GM19463 (cell line): ENCODE data around the gene KLHL18.
"Not testable (repeated sequence)": the region's sequence is repeated elsewhere in the genome, so short reads cannot be mapped to it uniquely, and the experiment has no call there.

Source experiments
- ATAC-seq: cut with Tn5 transposase; IDR thresholded peaks from one replicate; pipeline ENCODE4 v1.9.1; 2021; ENCODE audit warnings: mild to moderate bottlenecking, moderate library complexity; ENCODE audit not compliant: unreplicated experiment

Gene KLHL18

GRCh38 chr3:47273564-47273963 is 9.2 kb upstream of the KLHL18 start:
- ATAC-seq: no peak

- ATAC-seq: no peak
Observed at GRCh38 chr3:47274652-47275051, 8.1 kb upstream of the KLHL18 start.

DNA sequence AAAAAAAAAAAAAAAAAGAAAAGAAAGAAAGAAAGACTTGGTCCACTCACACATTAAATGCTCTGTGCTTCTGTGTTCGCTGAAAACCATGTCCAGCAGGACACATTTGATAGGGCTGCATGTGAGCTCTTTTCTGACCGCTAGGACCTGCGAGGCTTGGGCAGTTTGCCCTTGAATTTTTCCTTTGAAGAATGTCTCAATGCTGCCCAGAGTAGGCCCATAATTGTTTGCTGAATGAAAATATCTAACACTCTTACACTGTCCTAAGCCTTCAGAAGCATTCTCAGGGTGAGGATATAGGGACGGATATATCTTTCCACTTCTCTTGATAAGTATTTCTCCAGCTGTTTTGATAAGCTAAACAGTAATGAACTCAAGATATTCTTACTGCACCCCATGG is 6.2 kb upstream of the KLHL18 start:
- ATAC-seq: no peak

DNA sequence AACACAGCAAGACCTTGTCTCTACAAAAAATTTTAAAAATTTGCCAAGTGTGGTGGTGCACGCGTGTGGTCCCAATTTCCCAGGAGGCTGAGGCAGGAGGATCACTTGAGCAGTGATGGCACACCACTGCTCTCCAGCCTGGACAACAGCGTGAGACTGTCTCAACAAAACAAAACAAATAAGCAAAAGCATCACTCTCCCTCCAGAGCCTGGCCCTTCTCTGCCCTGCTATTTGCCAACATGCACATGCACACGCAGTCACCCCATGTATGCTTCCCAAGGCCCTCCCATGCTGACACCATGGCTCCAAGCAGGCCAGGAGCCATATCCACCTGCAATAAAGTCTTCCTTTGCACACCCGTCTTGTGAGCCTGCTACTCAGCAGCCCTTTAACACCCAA is 2.2 kb upstream of the KLHL18 start:
- ATAC-seq: no peak

GRCh38 chr3:47283193-47283537 is 421 bp downstream of the KLHL18 start:
- no peak for ATAC-seq

GRCh38 chr3:47283591-47284364 is 1.0 kb downstream of the KLHL18 start:
- ATAC-seq: no peak

GRCh38 chr3:47288966-47289910 is 6.5 kb downstream of the KLHL18 start:
- ATAC-seq: no peak

GRCh38 chr3:47291158-47291753 is 8.5 kb downstream of the KLHL18 start:
- peak; percentile 14 for ATAC-seq

- peak; percentile 48 for ATAC-seq
Observed at GRCh38 chr3:47291754-47292420, 9.1 kb downstream of the KLHL18 start.

- ATAC-seq: no peak
Observed at GRCh38 chr3:47293822-47294221, 11.1 kb downstream of the KLHL18 start.

DNA sequence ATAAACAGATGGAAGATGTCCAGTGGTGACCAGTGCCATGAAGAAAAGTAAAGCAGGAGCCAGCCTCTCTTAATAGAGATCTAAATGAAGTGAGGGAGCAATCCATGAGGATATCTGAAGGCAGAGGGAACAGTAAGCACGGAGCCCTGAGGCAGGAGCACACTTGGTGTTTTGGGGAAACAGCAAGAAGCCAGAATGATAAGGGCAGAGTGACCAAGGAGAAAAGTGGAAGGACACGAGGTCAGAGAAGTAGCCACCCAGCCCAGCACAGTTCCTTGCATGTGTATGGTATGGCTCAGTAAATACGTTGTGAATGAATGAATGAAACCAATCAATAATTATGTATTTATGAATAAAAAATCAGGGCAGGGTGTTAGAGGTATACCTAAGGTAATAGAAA is 11.6 kb downstream of the KLHL18 start:
- no peak for ATAC-seq

DNA sequence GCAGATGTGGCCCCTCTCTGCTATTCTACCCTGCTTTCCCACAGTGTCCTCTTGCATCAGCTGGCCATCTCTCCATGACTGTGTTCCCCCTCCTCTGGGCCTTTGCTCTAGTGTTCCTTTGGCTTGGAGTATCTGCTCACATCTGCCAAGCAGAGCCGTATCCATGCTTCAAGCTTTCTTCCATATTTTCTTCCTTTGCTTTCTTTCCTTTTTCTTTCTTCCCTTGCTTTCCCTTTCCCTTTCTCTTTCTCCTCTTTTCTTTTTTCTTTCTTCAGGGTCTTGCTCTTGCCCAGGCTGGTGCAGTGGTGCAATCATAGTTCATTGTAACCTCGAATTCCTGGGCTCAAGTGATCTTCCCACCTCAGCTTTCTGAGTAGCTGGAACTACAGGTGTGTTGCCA is 12.6 kb downstream of the KLHL18 start:
- no peak for ATAC-seq

- ATAC-seq: no peak
Observed at GRCh38 chr3:47295976-47296375, 13.2 kb downstream of the KLHL18 start.

GRCh38 chr3:47296562-47297302 is 14.0 kb downstream of the KLHL18 start:
- no peak for ATAC-seq

DNA sequence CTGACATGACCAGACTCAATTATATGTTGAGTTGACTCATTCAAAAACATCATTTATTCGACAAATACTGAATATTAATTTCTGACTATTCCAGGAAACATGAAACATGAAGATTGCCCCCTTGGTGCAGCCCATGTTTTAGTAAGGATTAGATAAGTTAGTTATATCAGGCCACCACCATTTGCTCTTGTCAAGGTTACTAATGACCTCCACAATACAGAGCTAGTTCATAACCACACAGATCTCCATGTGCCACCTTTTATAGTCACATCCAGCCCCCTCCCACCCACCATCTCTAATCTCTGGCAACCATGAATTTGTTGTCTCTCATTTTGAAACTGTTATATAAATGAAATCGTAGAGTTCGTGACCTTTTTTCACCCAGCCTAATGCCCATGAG is 15.7 kb downstream of the KLHL18 start:
- no peak for ATAC-seq

DNA sequence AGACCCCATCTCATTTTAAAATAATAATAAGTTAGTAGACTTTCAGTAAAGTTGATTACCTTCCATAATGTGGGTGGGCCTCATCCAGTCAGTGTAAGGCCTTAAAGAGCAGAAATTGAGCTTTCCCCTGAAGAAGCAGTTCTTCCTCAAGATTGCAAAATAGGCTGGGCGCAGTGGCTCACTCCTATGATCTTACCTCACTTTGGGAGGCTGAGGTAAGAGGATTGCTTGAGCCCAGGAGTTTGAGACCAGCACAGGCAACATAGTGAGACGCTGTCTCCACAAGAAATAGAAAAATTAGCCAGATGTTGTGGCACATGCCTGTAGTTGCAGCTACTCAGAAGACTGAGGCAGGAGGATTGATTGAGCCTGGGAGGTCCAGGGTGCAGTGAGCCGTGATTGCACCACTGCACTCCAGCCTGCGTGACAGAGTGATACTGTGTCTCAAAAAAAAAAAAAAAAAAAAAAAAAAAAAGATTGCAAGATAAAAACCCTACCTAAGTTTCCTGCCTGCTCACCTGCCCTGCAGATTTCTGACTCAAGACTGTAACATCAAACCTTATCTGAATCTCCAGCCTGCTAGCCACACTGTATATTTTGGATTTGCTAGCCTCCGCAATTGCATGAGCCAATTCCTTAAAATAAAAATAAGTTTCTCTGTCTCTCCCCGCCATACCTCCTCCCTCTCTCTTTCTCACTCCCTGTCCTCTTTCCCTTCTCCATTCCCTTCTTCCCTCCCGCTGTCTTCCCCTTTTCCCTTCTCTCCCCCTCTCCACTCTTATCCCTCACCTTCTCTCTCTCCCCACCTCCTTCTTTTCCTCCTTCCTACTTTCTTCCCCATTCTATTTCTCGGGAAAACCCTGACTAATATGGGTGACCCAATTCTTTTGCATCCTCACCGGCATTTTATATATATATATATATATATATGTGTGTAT is 16.9 kb downstream of the KLHL18 start:
- no peak for ATAC-seq

DNA sequence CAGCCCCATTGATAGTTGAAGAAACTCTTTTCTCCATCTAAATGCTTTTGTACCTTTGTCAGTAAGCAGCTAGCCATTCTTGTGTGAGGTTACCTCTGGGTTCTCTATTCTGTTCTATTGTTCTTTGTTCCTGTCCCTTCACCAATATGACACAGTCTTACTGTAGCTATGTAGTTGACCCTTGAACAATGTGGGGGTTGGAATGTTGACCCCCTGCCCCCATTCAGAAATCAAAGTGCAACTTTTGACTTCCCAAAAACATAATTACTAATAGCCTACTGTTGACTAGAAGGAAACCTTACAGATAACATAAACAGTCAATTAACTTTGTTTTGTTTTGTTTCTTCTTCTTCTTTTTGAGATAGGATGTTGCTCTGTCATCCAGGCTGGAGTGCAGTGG is 18.7 kb downstream of the KLHL18 start:
- no peak for ATAC-seq

GRCh38 chr3:47306022-47306421 is 23.3 kb downstream of the KLHL18 start:
- ATAC-seq: no peak

- ATAC-seq: not testable (repeated sequence)
Observed at GRCh38 chr3:47309231-47309630, 26.5 kb downstream of the KLHL18 start.
